Upper lobe of right lung (tissue), 1 donor: ENCODE results near the gene ACTN3. TPM values are rescaled to one million over a fixed set of nuclear protein-coding genes. Genes with fewer than 3 reads are reported as not detected.

Experiments
- ATAC-seq: fragments of 200-7000 bp; cut with Tn5 transposase; one replicate; pipeline ENCODE4 v1.9.1; 2020; ENCODE audit warnings: mild to moderate bottlenecking, moderate library complexity
- DNase-seq: peaks from one replicate; pipeline ENCODE4 v3.0.0-alpha.2; 2020
- H3K27ac ChIP-seq: fragments of 200-600 bp; one replicate; pipeline ENCODE4 v1.8.0; 2022
- H3K27me3 ChIP-seq: fragments of 200-600 bp; one replicate; pipeline ENCODE4 v1.8.0; 2022; ENCODE audit warnings: mild to moderate bottlenecking
- H3K36me3 ChIP-seq: fragments of 200-600 bp; one replicate; pipeline ENCODE4 v1.8.0; 2022
- H3K4me1 ChIP-seq: fragments of 200-600 bp; one replicate; pipeline ENCODE4 v1.8.0; 2022
- H3K4me3 ChIP-seq: fragments of 200-600 bp; one replicate; pipeline ENCODE4 v1.8.0; 2022; ENCODE audit warnings: mild to moderate bottlenecking
- H3K9me3 ChIP-seq: fragments of 200-600 bp; one replicate; pipeline ENCODE4 v1.8.0; 2022
- CTCF ChIP-seq: fragments of 200-600 bp; IDR thresholded peaks from one replicate; pipeline ENCODE4 v1.8.0; 2022; ENCODE audit warnings: antibody characterized with exemption
- intact Hi-C: fragments of 100-400 bp; cut with DNase I; formaldehyde crosslinking; loops from one replicate; pipeline ENCODE4 v1.11.0; 2022
- total RNA-seq: library from RNA; stranded (reverse); fragmentation: NEBNext Ultra II Directional; extraction: Animal tissue kit (Norgen Biotek cat#: 25700); gene quantifications from one replicate; pipeline ENCODE4 v1.2.1, GENCODE V29; 2021
- donor health status: DM: no; HTN: yes; CAD: no; lungs with severe emphysema.

Gene ACTN3
- total RNA-seq, 1 donor from 2014 or later: not detected

GRCh38 chr11:66510271-66510989, 36.3 kb upstream of the ACTN3 start, which contains the start of gene BBS1:
BBS1 (plus strand) TSS chr11:66510635; CDS start chr11:66510660, 25 bp downstream.
- peak within 1 kb of the TSS; percentile 74 for H3K27ac ChIP-seq
- H3K27me3 ChIP-seq: no peaks in the 10 kb centered on the region
- peaks cover 15% of the 10 kb centered on the region for H3K4me1 ChIP-seq
- peak; percentile 93 for DNase-seq
- H3K9me3 ChIP-seq: no peaks in the 10 kb centered on the region
- no peak for TF ChIP-seq CTCF
- intact Hi-C loops: no loop called here
- H3K36me3 ChIP-seq: peaks cover 2% of the 10 kb centered on the region
- peak within 1 kb of the TSS; percentile 92 for H3K4me3 ChIP-seq
- peak; percentile 98 for ATAC-seq

- peak overlapping the region; percentile 74 for H3K27ac ChIP-seq
- DNase-seq: no peak
- no peaks in the 10 kb centered on the region for H3K36me3 ChIP-seq
- H3K4me3 ChIP-seq: peak overlapping the region; percentile 92
- H3K9me3 ChIP-seq: no peaks in the 10 kb centered on the region
- ATAC-seq: no peak
- intact Hi-C loops: no loop called here
- H3K4me1 ChIP-seq: peaks cover 15% of the 10 kb centered on the region
- no peak for TF ChIP-seq CTCF
- no peaks in the 10 kb centered on the region for H3K27me3 ChIP-seq
Observed at GRCh38 chr11:66510990-66511339, 35.7 kb upstream of the ACTN3 start.

GRCh38 chr11:66523611-66524010, 23.1 kb upstream of the ACTN3 start:
- Histone ChIP-seq H3K27ac (no peak overlapping the region), H3K4me3 (no peak overlapping the region), H3K27me3 (no peaks in the 10 kb centered on the region), H3K4me1 (no peaks in the 10 kb centered on the region), H3K9me3 (no peaks in the 10 kb centered on the region), H3K36me3 (peaks cover 68% of the 10 kb centered on the region)
- no peak for TF ChIP-seq CTCF
- intact Hi-C loops: no loop called here
- ATAC-seq (no peak), DNase-seq (no peak)

- no peaks in the 10 kb centered on the region for H3K4me1 ChIP-seq
- no peak overlapping the region for H3K27ac ChIP-seq
- no peak for ATAC-seq
- DNase-seq: no peak
- H3K4me3 ChIP-seq: no peak overlapping the region
- no peaks in the 10 kb centered on the region for H3K27me3 ChIP-seq
- TF ChIP-seq CTCF: no peak
- peaks cover 60% of the 10 kb centered on the region for H3K36me3 ChIP-seq
- intact Hi-C loops: no loop called here
- H3K9me3 ChIP-seq: no peaks in the 10 kb centered on the region
Observed at GRCh38 chr11:66524304-66525040, 22.2 kb upstream of the ACTN3 start.

GRCh38 chr11:66529069-66529468, 17.6 kb upstream of the ACTN3 start:
- TF ChIP-seq CTCF: no peak
- H3K36me3 ChIP-seq: peaks cover 32% of the 10 kb centered on the region

More at GRCh38 chr11:66529069-66529468, 17.6 kb upstream of the ACTN3 start:
- Histone ChIP-seq H3K4me1 (no peaks in the 10 kb centered on the region), H3K9me3 (no peaks in the 10 kb centered on the region), H3K27ac (no peak overlapping the region), H3K27me3 (no peaks in the 10 kb centered on the region), H3K4me3 (no peak overlapping the region)
- intact Hi-C loops: no loop called here
- no peak for DNase-seq
- ATAC-seq: no peak
